HG02623 (cell line): ENCODE data around the gene RSAD1.

Source experiments
- ATAC-seq: cut with Tn5 transposase; IDR thresholded peaks from one replicate; pipeline ENCODE4 v1.9.1; 2021; ENCODE audit warnings: moderate library complexity; ENCODE audit not compliant: unreplicated experiment

RSAD1 gene

DNA sequence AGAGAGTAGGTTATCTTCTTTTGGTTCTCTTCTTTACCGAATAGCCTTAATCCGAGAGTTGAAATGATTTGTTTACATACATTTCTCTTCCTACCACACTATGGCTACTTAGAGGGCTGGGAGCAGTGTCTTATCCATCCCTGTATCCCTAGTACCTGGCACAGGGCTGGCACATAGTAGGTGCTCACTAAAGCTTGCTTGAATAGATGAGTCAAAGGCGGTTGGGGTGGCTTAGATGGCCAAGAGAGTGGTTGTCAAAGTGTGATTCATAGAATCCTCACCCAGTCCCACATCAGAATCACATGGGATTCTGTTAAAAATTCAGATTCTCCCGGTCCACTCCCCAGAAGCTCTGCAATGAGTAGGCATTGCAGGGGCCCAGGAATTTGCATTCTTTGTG, 21.0 kb upstream of the RSAD1 start:
- no peak for ATAC-seq

DNA sequence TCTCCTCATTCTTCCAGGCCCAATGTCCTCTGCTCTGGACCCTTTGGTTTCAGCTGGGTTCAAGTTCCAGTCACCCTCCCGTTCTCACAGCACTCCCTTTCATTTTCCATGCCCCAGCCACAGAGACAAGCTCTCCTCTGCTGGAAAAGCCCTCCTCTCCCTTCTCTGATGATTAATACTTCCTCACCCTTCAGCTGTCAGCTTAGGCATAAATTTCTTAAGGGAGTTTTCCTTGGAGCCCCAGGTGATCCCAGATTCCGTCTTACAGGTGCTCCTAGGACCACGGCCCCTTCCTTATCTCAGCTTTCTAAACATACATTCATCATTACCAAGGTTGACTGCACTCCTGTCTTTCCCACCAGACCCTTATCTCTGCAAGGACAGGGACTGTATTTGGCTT, 20.4 kb upstream of the RSAD1 start:
- no peak for ATAC-seq

DNA sequence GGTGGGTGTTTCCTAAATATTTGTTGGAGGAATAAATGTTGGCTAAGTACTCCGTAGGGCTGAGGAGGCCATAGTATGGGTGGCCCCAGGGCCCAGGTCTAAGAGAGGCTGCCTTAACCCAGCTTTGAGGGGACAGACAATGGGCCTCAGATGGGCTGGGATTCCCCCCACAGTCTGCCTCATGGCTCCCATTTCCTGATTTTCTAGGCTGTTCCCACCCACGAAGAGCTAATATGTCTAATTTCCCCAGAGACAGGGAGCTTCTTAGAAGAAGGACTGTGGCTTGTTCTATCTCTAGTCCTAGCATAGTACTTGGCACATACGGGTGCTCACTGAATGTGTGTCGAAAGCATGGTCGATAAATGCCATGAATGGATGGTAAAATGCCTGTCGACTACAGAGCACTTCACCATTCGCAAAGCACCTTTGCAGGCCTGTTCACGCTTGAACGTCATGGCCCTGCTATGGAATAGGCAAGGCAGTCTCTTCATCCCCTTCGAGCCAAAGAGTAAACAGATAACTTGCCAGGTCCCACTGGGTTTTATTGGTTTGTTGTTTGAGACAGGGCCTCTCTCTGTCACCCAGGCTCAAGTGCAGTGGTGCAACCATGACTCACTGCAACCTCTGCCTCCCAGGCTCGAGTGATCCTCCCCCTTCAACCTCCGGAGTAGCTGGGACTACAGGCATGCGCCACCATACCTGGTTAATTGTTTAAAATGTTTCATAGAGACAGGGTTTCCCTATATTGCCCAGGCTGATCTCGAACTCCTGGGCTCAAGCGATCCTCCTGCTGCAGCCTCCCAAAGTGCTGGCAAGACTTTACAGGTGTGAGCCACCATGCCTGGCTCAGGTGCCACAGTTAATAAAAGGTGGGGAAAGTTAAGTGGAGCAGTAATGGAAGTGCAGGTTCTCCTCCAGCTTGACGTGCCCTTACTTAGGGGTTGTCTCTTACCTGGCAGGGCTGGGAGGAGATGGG, 19.7 kb upstream of the RSAD1 start:
- no peak for ATAC-seq

DNA sequence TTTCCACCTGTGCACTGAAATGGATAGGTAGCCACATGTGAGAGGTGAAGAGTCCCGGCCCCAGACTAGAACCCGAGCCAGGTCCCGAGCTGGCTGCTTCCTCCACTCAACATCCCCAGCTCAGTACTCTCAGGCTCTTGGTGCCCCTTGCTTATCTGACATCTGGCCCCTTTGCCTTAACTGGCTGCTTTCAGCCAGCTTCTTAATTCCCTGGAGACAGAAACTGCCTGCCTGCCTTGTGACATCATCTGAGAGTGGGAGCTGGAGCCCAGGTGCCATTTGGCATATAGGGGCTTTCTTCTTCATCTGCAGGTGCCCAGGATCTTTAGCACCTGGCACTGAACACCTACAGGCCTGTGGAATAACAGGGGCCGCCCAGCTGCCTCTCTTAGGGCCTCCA, 18.9 kb upstream of the RSAD1 start:
- ATAC-seq = no peak

DNA sequence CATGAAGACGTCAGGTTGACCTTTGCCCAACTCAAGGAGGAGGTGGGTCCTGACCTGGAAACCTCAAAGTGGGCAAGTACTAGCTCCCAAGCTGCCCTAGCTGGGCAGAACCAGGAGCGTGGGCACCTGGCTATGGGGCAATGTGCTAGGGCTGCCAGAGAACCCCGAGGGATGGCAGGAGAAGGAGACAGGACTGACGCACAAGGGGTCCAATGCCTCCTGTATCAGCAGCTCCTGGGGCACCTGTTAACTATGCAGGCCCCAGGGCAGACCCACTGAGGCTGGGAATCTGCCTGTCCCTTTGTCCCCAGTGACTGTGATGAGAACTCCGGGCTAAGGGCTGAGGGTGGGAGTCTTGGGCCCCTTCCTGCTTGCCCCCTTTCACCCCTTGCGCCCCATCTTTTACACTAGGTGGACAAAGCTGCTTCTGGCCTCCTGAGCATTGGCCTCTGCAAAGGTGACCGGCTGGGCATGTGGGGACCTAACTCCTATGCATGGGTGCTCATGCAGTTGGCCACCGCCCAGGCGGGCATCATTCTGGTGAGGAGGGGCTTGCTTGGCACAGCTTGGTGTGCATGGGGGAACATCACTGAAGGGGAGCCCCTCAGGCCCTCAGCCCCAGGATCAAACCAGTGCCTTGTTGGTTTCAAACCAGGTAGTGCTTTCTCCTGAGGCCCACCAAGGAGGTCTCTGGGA, 17.7 kb upstream of the RSAD1 start:
- no peak for ATAC-seq

DNA sequence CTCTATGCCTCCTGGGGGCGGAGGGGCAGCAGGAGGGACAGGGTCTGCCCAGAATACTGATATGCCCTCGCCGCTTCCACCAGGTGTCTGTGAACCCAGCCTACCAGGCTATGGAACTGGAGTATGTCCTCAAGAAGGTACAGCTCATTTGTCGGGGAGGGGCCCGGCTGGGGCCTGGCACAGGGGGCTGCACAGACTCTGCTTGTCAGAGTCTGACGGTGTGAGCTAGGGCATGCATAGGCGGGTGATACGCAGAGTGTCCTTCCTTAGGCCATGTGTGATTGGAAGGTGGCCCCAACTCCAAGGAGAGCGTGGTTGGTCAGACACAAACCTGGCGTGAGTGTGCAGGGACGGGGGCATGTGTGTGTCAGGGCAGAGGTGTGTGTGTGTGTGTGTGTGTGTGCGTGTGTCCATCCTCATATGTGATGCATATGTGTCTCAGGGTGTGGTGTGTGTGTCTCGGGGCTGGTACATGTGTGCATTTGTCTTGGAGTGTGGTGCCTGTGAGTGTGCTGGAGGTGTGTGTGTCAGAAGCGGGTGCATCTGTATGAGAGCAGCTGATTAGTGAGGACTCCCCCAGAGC, 17.0 kb upstream of the RSAD1 start:
- ATAC-seq = no peak

DNA sequence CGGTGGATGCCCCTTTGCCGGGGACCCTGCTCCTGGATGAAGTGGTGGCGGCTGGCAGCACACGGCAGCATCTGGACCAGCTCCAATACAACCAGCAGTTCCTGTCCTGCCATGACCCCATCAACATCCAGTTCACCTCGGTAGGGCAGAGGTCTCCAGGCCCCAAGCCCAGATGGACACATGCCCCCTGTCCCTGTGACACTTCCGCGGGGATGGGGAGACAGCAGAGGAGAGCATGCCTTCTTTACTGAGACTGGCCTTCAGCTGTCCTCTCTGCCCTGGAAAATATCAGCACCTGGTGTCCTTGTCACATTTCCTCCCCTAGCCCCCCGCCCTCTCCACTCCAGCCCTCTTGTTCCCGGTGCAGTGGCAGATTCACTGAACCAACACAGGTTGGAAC, 16.2 kb upstream of the RSAD1 start:
- ATAC-seq = no peak

DNA sequence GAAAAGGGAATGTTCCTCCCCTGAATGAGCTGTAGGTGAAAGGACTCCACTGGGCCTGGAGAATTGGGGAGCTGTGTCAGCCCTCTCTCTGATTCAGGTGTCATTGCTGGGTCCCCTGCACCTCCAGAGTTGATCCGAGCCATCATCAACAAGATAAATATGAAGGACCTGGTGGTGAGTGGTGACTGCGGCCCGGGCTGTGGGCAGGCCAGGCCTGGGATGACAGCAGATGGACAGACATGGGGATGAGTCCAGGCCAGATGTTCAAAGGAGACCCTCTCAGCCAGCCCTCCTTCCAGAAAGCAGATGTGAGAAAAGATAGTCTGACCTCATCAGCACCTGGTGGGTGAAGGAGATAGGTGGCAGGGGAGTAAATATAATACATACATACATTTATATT, 14.5 kb upstream of the RSAD1 start:
- no peak for ATAC-seq

DNA sequence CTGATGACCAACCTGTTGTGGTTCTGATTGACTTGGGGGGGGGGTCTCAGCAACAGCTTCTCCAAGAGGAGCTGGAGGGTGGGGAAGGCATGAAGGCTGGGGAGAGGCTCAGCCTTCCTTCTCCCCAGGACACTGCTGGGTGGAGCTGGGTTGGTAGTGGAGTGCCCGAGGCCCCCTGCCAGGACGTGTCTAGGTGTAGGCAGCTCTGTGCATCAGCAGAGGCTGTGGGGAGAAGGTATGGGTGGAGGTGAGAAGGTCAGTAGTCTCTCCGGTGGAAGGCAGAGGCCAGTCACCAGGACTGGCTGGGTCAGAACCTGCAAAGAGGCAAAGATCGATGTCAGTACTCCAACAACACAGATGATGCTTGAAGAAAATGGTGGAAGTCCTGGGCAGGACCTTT, 13.9 kb upstream of the RSAD1 start:
- no peak for ATAC-seq

DNA sequence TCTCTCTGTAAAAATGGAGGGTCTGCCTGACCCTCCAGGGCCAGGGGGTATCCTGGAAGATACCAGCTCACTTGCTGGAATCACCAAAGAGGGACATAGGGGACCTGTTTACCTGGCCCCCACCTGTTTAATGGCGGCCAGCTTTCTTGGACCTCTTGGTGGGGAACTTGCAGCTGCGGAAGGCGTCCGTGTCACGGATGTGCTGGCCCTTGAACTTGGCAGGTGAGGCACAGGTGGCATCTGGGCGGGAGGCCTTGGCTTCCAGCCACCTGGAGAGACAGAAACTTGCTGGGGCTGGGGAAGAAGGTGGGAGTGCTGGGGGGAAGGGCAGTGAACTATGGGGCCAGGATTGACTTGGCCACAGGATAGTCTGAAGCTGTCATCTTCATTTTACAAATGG, 13.5 kb upstream of the RSAD1 start:
- ATAC-seq = no peak

DNA sequence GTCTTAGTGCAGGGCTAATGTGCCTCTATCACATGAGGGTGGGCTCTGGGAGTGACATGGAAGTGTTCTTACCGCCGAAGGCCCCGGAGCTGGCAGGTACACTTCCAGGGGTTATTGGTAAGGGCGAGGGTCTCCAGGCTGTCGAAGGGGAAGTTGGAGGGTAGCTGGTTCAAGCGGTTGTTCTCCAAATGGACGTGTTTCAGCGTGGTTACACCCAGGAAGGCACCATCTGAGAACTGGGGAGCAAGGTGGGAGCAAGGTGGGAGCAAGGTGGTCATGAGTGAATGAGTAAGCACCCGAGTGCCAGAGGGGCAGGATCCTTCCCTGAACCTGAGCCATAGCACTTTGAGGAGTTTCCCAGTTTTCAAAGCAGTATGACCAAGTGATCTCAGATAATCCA, 13.0 kb upstream of the RSAD1 start:
- ATAC-seq = no peak

DNA sequence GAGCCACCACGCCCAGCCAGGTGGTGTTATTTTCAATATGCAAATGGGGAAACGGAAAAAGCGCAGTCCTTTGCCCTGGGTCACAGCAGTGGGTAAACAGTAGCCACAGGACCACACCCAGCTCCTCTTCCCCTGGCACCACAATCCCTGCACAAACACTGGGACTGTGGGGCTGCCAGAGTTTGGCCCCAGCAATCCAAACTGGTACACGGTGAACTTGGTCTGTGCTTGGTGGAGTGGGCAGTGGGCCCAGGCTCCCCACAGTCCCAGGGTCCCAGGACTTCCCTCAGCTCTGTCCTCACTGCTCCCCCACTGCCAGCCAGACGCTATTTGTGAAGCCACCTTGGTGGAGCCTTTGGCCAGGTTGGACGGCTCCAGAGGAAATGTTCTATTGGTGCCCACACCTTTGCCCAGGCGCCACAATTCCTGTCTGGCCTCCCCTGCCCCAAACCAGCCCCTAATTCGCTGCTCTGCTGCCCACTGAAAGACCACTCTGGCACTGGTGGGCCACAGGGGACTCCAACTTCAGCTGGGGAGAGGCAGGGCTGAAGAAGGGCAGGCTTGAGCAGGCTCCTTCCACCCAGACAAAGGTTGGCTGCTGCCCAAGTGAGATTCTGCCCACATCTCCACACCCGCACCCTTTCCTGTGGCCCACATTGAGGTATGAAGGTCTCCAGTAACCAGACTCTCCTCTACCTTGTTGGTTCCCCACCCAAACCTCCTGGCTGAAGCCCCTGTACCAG, 12.1 kb upstream of the RSAD1 start:
- no peak for ATAC-seq

DNA sequence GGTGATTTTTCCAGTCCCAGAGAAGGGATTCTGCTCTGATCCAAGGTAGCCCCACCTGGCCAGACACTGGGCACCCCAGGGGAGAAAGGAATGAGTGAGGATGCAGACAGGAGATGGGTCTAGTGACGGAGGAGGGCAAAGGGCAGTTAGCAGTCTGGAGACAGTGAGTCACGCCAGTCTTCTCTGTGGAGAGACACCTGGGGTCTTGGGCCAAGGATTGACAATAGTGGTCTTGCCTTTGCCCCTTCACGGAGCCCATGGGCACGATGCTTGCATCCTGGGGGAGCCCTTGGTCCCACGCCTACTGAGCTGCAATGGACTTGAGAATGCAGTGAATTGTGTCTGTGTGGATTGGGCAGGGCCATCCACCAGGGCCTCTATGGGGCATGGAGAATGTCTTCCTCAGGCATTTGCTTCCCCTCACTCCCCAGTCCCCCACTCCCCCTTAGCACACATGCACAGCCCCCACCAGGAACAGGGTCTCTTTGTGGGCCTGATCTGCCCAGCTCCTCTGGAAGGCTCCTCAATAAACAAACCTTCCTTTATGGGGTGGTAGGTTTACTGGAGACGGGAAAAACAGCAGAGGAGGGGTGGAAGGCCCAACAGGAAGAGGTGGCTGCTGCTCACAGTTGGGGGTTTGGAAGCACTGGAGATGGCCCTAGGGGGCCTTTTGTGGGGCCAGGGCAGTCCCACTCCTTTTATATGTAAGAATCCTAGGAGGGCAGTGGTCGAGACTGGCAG, 11.4 kb upstream of the RSAD1 start:
- no peak for ATAC-seq

DNA sequence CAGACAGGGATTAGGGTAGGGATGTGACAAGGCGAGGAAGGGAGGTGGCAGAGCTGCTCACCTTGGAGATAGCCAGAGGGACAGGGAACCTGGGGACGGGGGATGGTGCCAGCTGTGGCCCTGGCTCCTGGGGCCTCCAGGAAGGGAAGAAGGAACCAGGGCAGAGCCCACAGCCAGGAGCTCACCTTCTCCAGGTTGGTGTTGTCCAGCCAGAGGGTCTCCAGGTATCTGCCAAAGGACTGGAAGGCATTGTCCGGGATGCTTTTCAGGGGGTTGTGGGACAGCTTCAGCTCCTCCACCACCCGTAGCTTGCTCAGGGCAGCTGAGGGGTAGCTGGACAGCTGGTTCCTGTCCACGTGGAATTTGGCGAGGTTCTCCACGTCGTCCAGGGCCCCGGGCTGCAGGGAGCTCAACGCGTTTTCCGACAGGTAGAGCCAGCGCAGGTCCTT, 10.8 kb upstream of the RSAD1 start:
- ATAC-seq = no peak

DNA sequence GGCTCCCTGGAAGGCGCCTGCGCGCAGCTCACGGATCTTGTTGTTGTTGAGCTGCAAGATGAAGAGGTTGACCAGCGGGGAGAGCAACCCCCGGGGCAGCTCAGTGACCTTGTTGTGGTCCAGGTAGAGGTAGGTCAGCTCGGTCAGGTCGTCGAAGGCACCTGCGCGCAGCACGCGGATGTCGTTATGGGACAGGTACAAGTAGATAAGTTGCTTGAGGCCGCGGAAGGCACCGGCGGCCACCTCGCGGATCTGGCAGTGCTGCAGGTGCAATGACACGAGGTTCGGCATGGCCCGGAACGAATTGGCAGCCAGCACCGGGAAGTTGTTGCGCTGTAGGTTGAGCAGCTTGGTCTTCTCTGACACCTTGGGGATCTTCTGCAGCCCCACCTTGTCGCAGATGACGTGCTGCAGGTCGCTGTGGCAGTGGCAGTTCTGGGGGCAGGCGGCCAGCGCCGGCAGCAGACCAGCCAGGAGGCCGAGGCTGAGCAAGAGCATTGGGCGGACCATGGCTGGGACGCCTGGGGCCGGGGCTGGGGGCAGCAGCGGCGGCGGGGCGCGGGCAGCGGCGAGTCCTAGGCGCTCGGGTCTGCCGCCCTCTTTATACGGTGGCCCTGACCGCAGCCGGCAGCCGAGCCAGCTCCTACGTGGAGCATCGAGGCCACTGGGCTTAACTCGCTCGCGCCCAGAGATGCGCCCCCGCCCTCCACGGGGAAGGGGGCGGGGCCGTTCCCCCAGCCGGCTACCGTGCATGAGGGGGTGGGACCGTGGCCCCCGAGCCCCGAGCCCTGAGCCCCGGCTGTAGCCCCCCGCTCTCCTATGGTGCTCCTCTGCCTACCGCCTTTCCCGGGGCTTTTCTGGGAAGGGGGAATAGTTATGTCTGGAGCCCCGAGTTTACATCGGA, 10.1 kb upstream of the RSAD1 start, which contains the start of gene CHAD:
Gene CHAD (minus strand): TSS at position 577 of the 904 bp plus-strand sequence. CDS start 67 bp downstream, at position 510.
- ATAC-seq = no peak

DNA sequence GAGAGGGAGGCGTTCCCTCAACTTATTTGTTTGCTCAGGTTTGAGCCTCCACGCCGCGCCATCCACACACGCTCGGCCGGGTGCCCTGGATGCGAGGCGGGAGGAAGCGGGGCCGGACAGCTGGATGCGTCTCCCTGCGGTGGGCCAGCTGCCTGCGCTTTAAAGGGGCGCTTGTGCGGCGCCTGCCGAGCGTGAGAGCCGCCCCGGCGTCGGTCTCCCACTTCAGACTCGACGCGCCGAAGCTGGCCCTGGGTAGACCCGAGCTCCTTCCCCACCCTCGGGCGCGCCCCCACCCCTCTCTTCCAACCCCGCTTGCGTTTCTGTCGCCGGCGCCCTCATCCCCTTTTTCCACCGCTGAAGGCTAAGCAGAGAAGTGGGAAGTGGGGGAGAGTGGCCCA, 9.5 kb upstream of the RSAD1 start:
- ATAC-seq = no peak

DNA sequence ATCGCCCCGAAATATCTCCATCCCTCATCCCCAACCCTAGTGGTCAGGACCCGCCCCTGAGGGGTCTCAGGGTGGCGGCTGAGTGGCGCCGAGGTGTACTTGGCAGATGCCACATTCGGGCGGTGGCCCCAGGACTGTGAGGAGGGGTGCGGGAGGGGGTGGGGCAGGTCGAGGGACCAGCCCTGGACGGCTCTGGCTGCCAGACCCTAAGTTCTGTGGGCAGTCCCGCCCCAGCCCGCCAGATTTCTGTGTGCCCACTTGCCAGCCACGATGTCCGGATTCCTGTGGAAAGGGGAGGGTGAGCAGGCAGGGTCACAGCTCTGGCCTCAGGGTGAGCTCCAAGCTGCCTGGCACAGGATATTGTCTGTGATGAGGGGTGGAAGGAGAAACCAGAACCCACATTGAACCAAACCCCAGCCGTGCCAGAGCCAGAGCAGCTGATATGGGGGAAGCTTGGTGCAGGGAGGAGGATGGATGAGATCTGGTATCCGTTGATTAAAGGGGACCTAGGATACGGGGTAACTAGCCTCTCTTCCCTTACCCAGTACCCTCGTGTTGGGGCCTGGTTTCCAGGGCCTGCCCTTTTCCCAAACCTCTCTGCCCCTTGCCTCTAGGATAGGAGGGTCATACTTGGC, 8.9 kb upstream of the RSAD1 start:
- no peak for ATAC-seq

DNA sequence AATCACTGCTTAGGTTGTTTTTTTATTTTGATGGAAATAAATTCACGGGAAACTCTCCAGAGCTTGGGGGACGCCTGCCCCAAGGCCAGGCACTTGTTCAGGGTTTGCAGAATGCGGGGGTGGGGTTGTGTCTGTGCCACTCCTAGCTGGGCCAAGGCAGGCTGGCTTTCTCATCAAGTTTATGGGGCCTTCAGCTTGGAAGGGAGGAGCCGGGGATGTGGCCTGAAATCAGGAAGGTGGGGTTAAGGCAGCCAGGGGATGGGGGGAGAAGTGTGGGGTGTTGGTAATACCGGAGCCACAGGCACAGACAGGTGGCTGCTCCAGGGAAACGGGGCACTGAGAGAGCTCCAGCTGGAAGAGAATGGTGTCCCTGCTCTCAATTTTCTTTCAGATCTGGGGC, 8.2 kb upstream of the RSAD1 start:
- ATAC-seq = no peak
